H9 (cell line): ENCODE data around the gene TMEM132C. TPM values are rescaled to one million over a fixed set of nuclear protein-coding genes. Genes with fewer than 3 reads are reported as not detected.

Experiments
- DNase-seq: peaks from one replicate; pipeline ENCODE4 v3.0.0-alpha.2; 2017
- H2AFZ ChIP-seq: one replicate; pipeline ENCODE4 v1.6.1; 2013; ENCODE audit warnings: mild to moderate bottlenecking, low read length, control low read depth, moderate library complexity
- H2AK5ac ChIP-seq: 2 replicates; pipeline ENCODE4 v1.6.1; 2013; ENCODE audit warnings: low read length, control low read depth, mixed read lengths; ENCODE audit not compliant: insufficient read length
- H2BK120ac ChIP-seq: one replicate; pipeline ENCODE4 v1.6.1; 2013; ENCODE audit warnings: low read depth, mild to moderate bottlenecking, low read length, control low read depth, inconsistent platforms; ENCODE audit not compliant: poor library complexity, severe bottlenecking
- H2BK12ac ChIP-seq: 2 replicates; pipeline ENCODE4 v1.6.1; 2013; ENCODE audit warnings: low read length, control low read depth, mixed read lengths, low read depth; ENCODE audit not compliant: insufficient read length
- H2BK15ac ChIP-seq: 2 replicates; pipeline ENCODE4 v1.6.1; 2013; ENCODE audit warnings: low read depth, low read length, control low read depth
- H2BK20ac ChIP-seq: one replicate; pipeline ENCODE4 v1.6.1; 2013; ENCODE audit warnings: low read depth, mild to moderate bottlenecking, low read length, control low read depth, inconsistent platforms; ENCODE audit not compliant: poor library complexity, severe bottlenecking
- H2BK5ac ChIP-seq: 2 replicates; pipeline ENCODE4 v1.6.1; 2013; ENCODE audit warnings: low read length, control low read depth, mixed read lengths; ENCODE audit not compliant: insufficient read length
- H3K14ac ChIP-seq: 2 replicates; pipeline ENCODE4 v1.6.1; 2013; ENCODE audit warnings: low read length, control low read depth; ENCODE audit not compliant: insufficient read depth
- H3K18ac ChIP-seq: 2 replicates; pipeline ENCODE4 v1.6.1; 2013; ENCODE audit warnings: low read depth, mild to moderate bottlenecking, mixed read lengths, low read length, control low read depth; ENCODE audit not compliant: insufficient read length
- H3K23ac ChIP-seq: 2 replicates; pipeline ENCODE4 v1.6.1; 2013; ENCODE audit warnings: low read length, control low read depth, mixed read lengths, low read depth; ENCODE audit not compliant: insufficient read length
- H3K23me2 ChIP-seq: 2 replicates; pipeline ENCODE4 v1.6.1; 2013; ENCODE audit warnings: low read depth, mild to moderate bottlenecking, mixed read lengths, low read length, control low read depth; ENCODE audit not compliant: insufficient read length, poor library complexity, severe bottlenecking
- H3K27ac ChIP-seq: 2 replicates; pipeline ENCODE4 v1.5.1; 2013; ENCODE audit warnings: low read length, control low read depth, mixed read lengths, low read depth; ENCODE audit not compliant: insufficient read length
- H3K27me3 ChIP-seq: 2 replicates; pipeline ENCODE4 v1.6.1; 2013; ENCODE audit warnings: low read length, control low read depth, inconsistent platforms; ENCODE audit not compliant: insufficient read depth
- H3K4ac ChIP-seq: 2 replicates; pipeline ENCODE4 v1.6.1; 2013; ENCODE audit warnings: low read depth, mild to moderate bottlenecking, control low read depth, inconsistent platforms, low read length, moderate library complexity
- H3K4me1 ChIP-seq: 2 replicates; pipeline ENCODE4 v1.6.1; 2013; ENCODE audit warnings: low read length, control low read depth, inconsistent platforms; ENCODE audit not compliant: insufficient read depth
- H3K4me2 ChIP-seq: 2 replicates; pipeline ENCODE4 v1.6.1; 2013; ENCODE audit warnings: low read length, control low read depth, mixed read lengths; ENCODE audit not compliant: insufficient read length, insufficient read depth
- H3K56ac ChIP-seq: 2 replicates; pipeline ENCODE4 v1.6.1; 2013; ENCODE audit warnings: low read depth, mild to moderate bottlenecking, mixed read lengths, low read length, control low read depth; ENCODE audit not compliant: insufficient read length
- H3K79me1 ChIP-seq: 2 replicates; pipeline ENCODE4 v1.6.1; 2013; ENCODE audit warnings: low read depth, mild to moderate bottlenecking, moderate library complexity, low read length, control low read depth, inconsistent platforms; ENCODE audit not compliant: insufficient read depth, poor library complexity, severe bottlenecking
- H3K79me2 ChIP-seq: 2 replicates; pipeline ENCODE4 v1.6.1; 2013; ENCODE audit warnings: low read length, control low read depth, inconsistent platforms; ENCODE audit not compliant: insufficient read depth
- H3K9ac ChIP-seq: 2 replicates; pipeline ENCODE4 v1.6.1; 2013; ENCODE audit warnings: low read length, control low read depth, mixed read lengths; ENCODE audit not compliant: insufficient read length; ENCODE audit errors: extremely low read depth
- H3K9me3 ChIP-seq: one replicate; pipeline ENCODE4 v1.6.1; 2013; ENCODE audit warnings: low read depth, low read length, inconsistent platforms; ENCODE audit not compliant: control insufficient read depth
- H3T11ph ChIP-seq: one replicate; pipeline ENCODE4 v1.6.1; 2013; ENCODE audit warnings: mild to moderate bottlenecking, low read length, control low read depth, inconsistent platforms
- H4K20me1 ChIP-seq: one replicate; pipeline ENCODE4 v1.6.1; 2013; ENCODE audit not compliant: control insufficient read depth, insufficient read length, insufficient read depth
- H4K5ac ChIP-seq: 2 replicates; pipeline ENCODE4 v1.6.1; 2013; ENCODE audit warnings: low read depth, mild to moderate bottlenecking, mixed read lengths, low read length, control low read depth; ENCODE audit not compliant: insufficient read length
- H4K8ac ChIP-seq: replicated peaks from 2 replicates; pipeline ENCODE4 v1.6.1; 2013; ENCODE audit warnings: low read length, control low read depth, mixed read lengths, low read depth; ENCODE audit not compliant: insufficient read length
- H4K91ac ChIP-seq: 2 replicates; pipeline ENCODE4 v1.6.1; 2013; ENCODE audit warnings: low read depth, mild to moderate bottlenecking, moderate library complexity, mixed read lengths, low read length, control low read depth; ENCODE audit not compliant: insufficient read length
- H3K27ac Mint-ChIP-seq, 3 experiments: 2 replicates in 2 of 3; 3 replicates in 1 of 3; pipeline ENCODE4 v1.8.0; 2020 to 2021; ENCODE audit warnings: mixed read lengths in 3 of 3, mild to moderate bottlenecking in 1 of 3, moderate library complexity in 1 of 3
- H3K27me3 Mint-ChIP-seq: 2 replicates; pipeline ENCODE4 v1.8.0; 2021; ENCODE audit warnings: low read depth, mild to moderate bottlenecking, moderate library complexity, mixed read lengths
- H3K36me3 Mint-ChIP-seq, 3 experiments: 2 replicates in 2 of 3; 3 replicates in 1 of 3; pipeline ENCODE4 v1.8.0; 2020 to 2021; ENCODE audit warnings: low read depth in 3 of 3, mixed read lengths in 3 of 3; ENCODE audit not compliant: insufficient read depth in 1 of 3
- H3K4me1 Mint-ChIP-seq, 2 experiments: 2 replicates each; pipeline ENCODE4 v1.8.0; 2020; ENCODE audit warnings: mixed read lengths in 2 of 2
- H3K4me3 Mint-ChIP-seq, 2 experiments: 2 replicates in 1 of 2; 3 replicates in 1 of 2; pipeline ENCODE4 v1.8.0; 2020 to 2021; ENCODE audit warnings: mild to moderate bottlenecking in 2 of 2, mixed read lengths in 2 of 2, moderate library complexity in 1 of 2
- H3K9me3 Mint-ChIP-seq, 2 experiments: 2 replicates in 1 of 2; 3 replicates in 1 of 2; pipeline ENCODE4 v1.8.0; 2020; ENCODE audit warnings: mild to moderate bottlenecking in 2 of 2, mixed read lengths in 2 of 2, moderate library complexity in 1 of 2
- WGBS: extraction: QIAGEN DNeasy Blood & Tissue Kit; methylation state at CpG from one replicate; pipeline ENCODE4 v1.1.7; 2013; ENCODE audit warnings: missing lambda C conversion rate, low lambda C conversion rate, mixed read lengths; ENCODE audit not compliant: insufficient read length; ENCODE audit errors: extremely low coverage; 5-methylcytosine and 5-hydroxymethylcytosine counted together
- total RNA-seq: library from RNA; stranded (reverse); gene quantifications from 2 replicates; pipeline ENCODE4 v1.2.1, GENCODE V29; 2021
- TF ChIP-seq, protein P1 (sequence below): fragments of 200-600 bp; sonication (generic); conservative IDR thresholded peaks from 3 replicates; pipeline ENCODE4 v1.8.0; 2021; ENCODE audit warnings: antibody characterized with exemption, mild to moderate bottlenecking

The TMEM132C gene
- total RNA-seq, 1 experiment from 2014 or later, result 0.22 TPM

- no peak overlapping the region for H2BK5ac ChIP-seq
- no peak overlapping the region for H2AK5ac ChIP-seq
- no peaks in the 10 kb centered on the region for H3K79me1 ChIP-seq
- H3T11ph ChIP-seq, result no peak overlapping the region
- no peak overlapping the region for H3K56ac ChIP-seq
- H4K91ac ChIP-seq, result no peak overlapping the region
- no peak overlapping the region for H2BK15ac ChIP-seq
- no peak overlapping the region for H3K27ac ChIP-seq
- H3K4me1 ChIP-seq, result no peaks in the 10 kb centered on the region
- Mint-ChIP-seq H3K4me3 (no peak overlapping the region), H3K4me1 (no peaks in the 10 kb centered on the region), H3K9me3 (no peaks in the 10 kb centered on the region), H3K27me3 (peaks cover 51% of the 10 kb centered on the region), H3K27ac (no peak overlapping the region), H3K36me3 (no peaks in the 10 kb centered on the region)
- no peak overlapping the region for H3K23ac ChIP-seq
- H3K9me3 ChIP-seq, result no peaks in the 10 kb centered on the region
- H3K27me3 ChIP-seq, result no peaks in the 10 kb centered on the region
- no peak overlapping the region for H3K4ac ChIP-seq
- TF ChIP-seq, protein P1, sequence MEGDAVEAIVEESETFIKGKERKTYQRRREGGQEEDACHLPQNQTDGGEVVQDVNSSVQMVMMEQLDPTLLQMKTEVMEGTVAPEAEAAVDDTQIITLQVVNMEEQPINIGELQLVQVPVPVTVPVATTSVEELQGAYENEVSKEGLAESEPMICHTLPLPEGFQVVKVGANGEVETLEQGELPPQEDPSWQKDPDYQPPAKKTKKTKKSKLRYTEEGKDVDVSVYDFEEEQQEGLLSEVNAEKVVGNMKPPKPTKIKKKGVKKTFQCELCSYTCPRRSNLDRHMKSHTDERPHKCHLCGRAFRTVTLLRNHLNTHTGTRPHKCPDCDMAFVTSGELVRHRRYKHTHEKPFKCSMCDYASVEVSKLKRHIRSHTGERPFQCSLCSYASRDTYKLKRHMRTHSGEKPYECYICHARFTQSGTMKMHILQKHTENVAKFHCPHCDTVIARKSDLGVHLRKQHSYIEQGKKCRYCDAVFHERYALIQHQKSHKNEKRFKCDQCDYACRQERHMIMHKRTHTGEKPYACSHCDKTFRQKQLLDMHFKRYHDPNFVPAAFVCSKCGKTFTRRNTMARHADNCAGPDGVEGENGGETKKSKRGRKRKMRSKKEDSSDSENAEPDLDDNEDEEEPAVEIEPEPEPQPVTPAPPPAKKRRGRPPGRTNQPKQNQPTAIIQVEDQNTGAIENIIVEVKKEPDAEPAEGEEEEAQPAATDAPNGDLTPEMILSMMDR, result no peak
- no peak overlapping the region for H2BK120ac ChIP-seq
- H4K5ac ChIP-seq, result no peak overlapping the region
- no peak overlapping the region for H3K4me2 ChIP-seq
- no peak overlapping the region for H2BK20ac ChIP-seq
- H3K23me2 ChIP-seq, result no peaks in the 10 kb centered on the region
- no peak overlapping the region for H3K9ac ChIP-seq
- H3K79me2 ChIP-seq, result no peaks in the 10 kb centered on the region
- no peak overlapping the region for H3K14ac ChIP-seq
- H2BK12ac ChIP-seq, result no peak overlapping the region
- no peak for DNase-seq
- no peaks in the 10 kb centered on the region for H4K20me1 ChIP-seq
- no peak overlapping the region for H3K18ac ChIP-seq
- no peak overlapping the region for H2AFZ ChIP-seq
- no CpG with 5 or more reads among the region's 2 CpGs for WGBS
- no peak overlapping the region for H4K8ac ChIP-seq
Measured at GRCh38 chr12:128680555-128680954, 413.6 kb downstream of the TMEM132C start.
